ENCODE results near the gene GSTO1. TPM values are rescaled to one million over a fixed set of nuclear protein-coding genes. Genes with fewer than 3 reads are reported as not detected.

GSTO1 gene
- total RNA-seq, 4 donors from 2014 or later: 86.1 to 129 (median 102) TPM

GRCh38 chr10:104259999-104260774 is 5.5 kb downstream of the GSTO1 start:
- Histone ChIP-seq H3K27ac (peak overlapping the region; percentile 68 to 74 (median 71)), H3K36me3 (peaks cover 16 to 21% of the 10 kb centered on the region in 2 donors), H3K27me3 (no peaks in the 10 kb centered on the region), H3K4me3 (replicated peaks in 1 of 3) (no peak overlapping the region), H3K4me1 (peaks cover 25 to 51% of the 10 kb centered on the region in 2 donors), H3K9me3 (no peaks in the 10 kb centered on the region)
- TF ChIP-seq CTCF (IDR thresholded peaks at IDR 0.05): no peak
- peak; percentile 20 to 51 for DNase-seq
- intact Hi-C loops (cut with DNase I): no loop called here
- WGBS, 2 donors: 69 to 77% methylated on average over 6 of the region's 6 CpGs

- Histone ChIP-seq H3K27me3 (no peaks in the 10 kb centered on the region), H3K36me3 (peaks cover 17 to 26% of the 10 kb centered on the region in 2 donors), H3K27ac (peak overlapping the region; percentile 68 to 74 (median 71)), H3K4me1 (peaks cover 25 to 51% of the 10 kb centered on the region in 2 donors), H3K4me3 (replicated peaks in 1 of 3) (no peak overlapping the region), H3K9me3 (no peaks in the 10 kb centered on the region)
- 50 to 53% methylated on average over 3 of the region's 3 CpGs for whole genome bisulfite sequencing, 2 donors
- DNase-seq: no peak
- TF ChIP-seq CTCF (IDR thresholded peaks at IDR 0.05) (no peak), POLR2A (IDR thresholded peaks at IDR 0.05) (no peak)
- intact Hi-C loops (cut with DNase I): no loop called here
Measured at GRCh38 chr10:104260775-104261115, 6.1 kb downstream of the GSTO1 start.

GRCh38 chr10:104262055-104262454 is 7.4 kb downstream of the GSTO1 start:
- DNase-seq: no peak
- Histone ChIP-seq H3K4me3 (replicated peaks in 1 of 3) (no peak overlapping the region), H3K4me1 (peaks cover 18 to 41% of the 10 kb centered on the region in 2 donors), H3K27ac (no peak overlapping the region), H3K9me3 (no peaks in the 10 kb centered on the region), H3K36me3 (peaks cover 26 to 40% of the 10 kb centered on the region in 2 donors), H3K27me3 (no peaks in the 10 kb centered on the region)
- TF ChIP-seq CTCF (IDR thresholded peaks at IDR 0.05) (no peak), POLR2A (IDR thresholded peaks at IDR 0.05) (no peak)
- intact Hi-C loops (cut with DNase I): no loop called here
- WGBS, 2 donors: 88 to 97% methylated on average over 5 of the region's 5 CpGs

- intact Hi-C loops (cut with DNase I): no loop called here
- peaks cover 24 to 46% of the 10 kb centered on the region in 2 donors for H3K36me3 ChIP-seq
- peaks cover 22 to 24% of the 10 kb centered on the region in 2 donors for H3K4me1 ChIP-seq
- TF ChIP-seq CTCF (IDR thresholded peaks at IDR 0.05): no peak
- TF ChIP-seq POLR2A (IDR thresholded peaks at IDR 0.05): no peak
- no peaks in the 10 kb centered on the region for H3K27me3 ChIP-seq
- H3K4me3 ChIP-seq (replicated peaks in 1 of 3): no peak overlapping the region
- DNase-seq: no peak
- H3K27ac ChIP-seq: no peak overlapping the region
- H3K9me3 ChIP-seq: no peaks in the 10 kb centered on the region
- 94% methylated on average over 5 of the region's 5 CpGs for WGBS, 2 donors
Measured at GRCh38 chr10:104264783-104265182, 10.1 kb downstream of the GSTO1 start.

- intact Hi-C loops (cut with DNase I): no loop called here
- peak overlapping the region in 1 of 3 donors; percentile 71 for H3K4me3 ChIP-seq (replicated peaks in 1 of 3)
Measured at GRCh38 chr10:104267721-104268404, 13.2 kb downstream of the GSTO1 start.

More at GRCh38 chr10:104267721-104268404, 13.2 kb downstream of the GSTO1 start:
- Histone ChIP-seq H3K36me3 (peaks cover 13 to 32% of the 10 kb centered on the region in 2 donors), H3K27me3 (no peaks in the 10 kb centered on the region), H3K9me3 (no peaks in the 10 kb centered on the region), H3K27ac (peak overlapping the region in 1 of 3 donors; percentile 52), H3K4me1 (peaks cover 10 to 12% of the 10 kb centered on the region in 2 donors)
- DNase-seq: no peak
- no peak for TF ChIP-seq POLR2A (IDR thresholded peaks at IDR 0.05)
- TF ChIP-seq CTCF (IDR thresholded peaks at IDR 0.05): no peak
- 91 to 95% methylated on average over 14 of the region's 14 CpGs for WGBS, 2 donors
